Measurements from ENCODE around the gene WBP2NL. TPM values are rescaled to one million over a fixed set of nuclear protein-coding genes. Genes with fewer than 3 reads are reported as not detected.

WBP2NL gene
- polyA plus RNA-seq, 2 of the 4 experiments (the other 2 are of a cell fraction): 0.10 to 0.14 TPM

GRCh38 chr22:42000466-42000865 is 1.9 kb downstream of the WBP2NL start:
- no peak for DNase-seq (ENCODE audit: low read depth in 1 of 2, low spot score in 1 of 2)
- H3K4me1 ChIP-seq: peaks cover 3% of the 10 kb centered on the region; the same call in 1 of the 3 replicates
- H3K4me3 ChIP-seq: no peak overlapping the region
- CTCF ChIA-PET: no interaction called here
- POLR2A ChIA-PET: no interaction called here
- TF ChIP-seq E2F6 (IDR thresholded peaks at IDR 0.05; ENCODE audit: borderline replicate concordance, low read depth) (no peak), RCOR1 (IDR thresholded peaks at IDR 0.05; ENCODE audit: low read depth, low read length) (no peak), RARB (CRISPR knock-in tag; IDR thresholded peaks at IDR 0.05) (no peak), RNF2 (IDR thresholded peaks at IDR 0.05; ENCODE audit: borderline replicate concordance, low read depth) (no peak), NFE2L2 (conservative IDR thresholded peaks at IDR 0.05; ENCODE audit: low read length) (no peak), FOSL2 (IDR thresholded peaks at IDR 0.05) (no peak), FOSL2 (CRISPR knock-in tag; IDR thresholded peaks at IDR 0.05) (no peak), EHMT2 (IDR thresholded peaks at IDR 0.05; ENCODE audit: low read depth) (no peak), KDM1A (IDR thresholded peaks at IDR 0.05; ENCODE audit: low read depth) (no peak), SMC3 (IDR thresholded peaks at IDR 0.05) (no peak), HOXB5 (CRISPR knock-in tag; IDR thresholded peaks at IDR 0.05) (no peak), TFCP2L1 (CRISPR knock-in tag; IDR thresholded peaks at IDR 0.05) (no peak), PHF8 (IDR thresholded peaks at IDR 0.05; ENCODE audit: borderline replicate concordance, low read depth) (no peak), ATOH8 (CRISPR knock-in tag; IDR thresholded peaks at IDR 0.05; ENCODE audit: low read depth) (no peak), HOXB13 (CRISPR knock-in tag; IDR thresholded peaks at IDR 0.05; ENCODE audit: low read depth) (no peak)
- TF ChIP-seq, protein P1, sequence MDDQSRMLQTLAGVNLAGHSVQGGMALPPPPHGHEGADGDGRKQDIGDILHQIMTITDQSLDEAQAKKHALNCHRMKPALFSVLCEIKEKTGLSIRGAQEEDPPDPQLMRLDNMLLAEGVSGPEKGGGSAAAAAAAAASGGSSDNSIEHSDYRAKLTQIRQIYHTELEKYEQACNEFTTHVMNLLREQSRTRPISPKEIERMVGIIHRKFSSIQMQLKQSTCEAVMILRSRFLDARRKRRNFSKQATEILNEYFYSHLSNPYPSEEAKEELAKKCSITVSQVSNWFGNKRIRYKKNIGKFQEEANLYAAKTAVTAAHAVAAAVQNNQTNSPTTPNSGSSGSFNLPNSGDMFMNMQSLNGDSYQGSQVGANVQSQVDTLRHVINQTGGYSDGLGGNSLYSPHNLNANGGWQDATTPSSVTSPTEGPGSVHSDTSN (IDR thresholded peaks at IDR 0.05): no peak
- TF ChIP-seq, protein P2, sequence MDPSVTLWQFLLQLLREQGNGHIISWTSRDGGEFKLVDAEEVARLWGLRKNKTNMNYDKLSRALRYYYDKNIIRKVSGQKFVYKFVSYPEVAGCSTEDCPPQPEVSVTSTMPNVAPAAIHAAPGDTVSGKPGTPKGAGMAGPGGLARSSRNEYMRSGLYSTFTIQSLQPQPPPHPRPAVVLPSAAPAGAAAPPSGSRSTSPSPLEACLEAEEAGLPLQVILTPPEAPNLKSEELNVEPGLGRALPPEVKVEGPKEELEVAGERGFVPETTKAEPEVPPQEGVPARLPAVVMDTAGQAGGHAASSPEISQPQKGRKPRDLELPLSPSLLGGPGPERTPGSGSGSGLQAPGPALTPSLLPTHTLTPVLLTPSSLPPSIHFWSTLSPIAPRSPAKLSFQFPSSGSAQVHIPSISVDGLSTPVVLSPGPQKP (IDR thresholded peaks at IDR 0.05; ENCODE audit: low read depth, low read length): no peak
- TF ChIP-seq, protein P3, sequence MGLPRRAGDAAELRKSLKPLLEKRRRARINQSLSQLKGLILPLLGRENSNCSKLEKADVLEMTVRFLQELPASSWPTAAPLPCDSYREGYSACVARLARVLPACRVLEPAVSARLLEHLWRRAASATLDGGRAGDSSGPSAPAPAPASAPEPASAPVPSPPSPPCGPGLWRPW (IDR thresholded peaks at IDR 0.05): no peak
- ATAC-seq: no peak
- WGBS (ENCODE audit: missing lambda C conversion rate): 92% methylated on average over 8 of the region's 8 CpGs
- no peak overlapping the region for H3K4me2 ChIP-seq
- FAIRE-seq: no peak
- H3K27ac ChIP-seq: no peak overlapping the region
- H3K9me3 ChIP-seq: peaks cover 12% of the 10 kb centered on the region

GRCh38 chr22:42001121-42001520 is 2.5 kb downstream of the WBP2NL start:
- no peak overlapping the region for H3K27ac ChIP-seq
- no peak overlapping the region for H3K4me2 ChIP-seq
- no peak overlapping the region for H3K4me3 ChIP-seq
- peaks cover 3% of the 10 kb centered on the region; the same call in 1 of the 3 replicates for H3K4me1 ChIP-seq
- 73% methylated on average over 8 of the region's 8 CpGs for WGBS (ENCODE audit: missing lambda C conversion rate)
- peaks cover 12% of the 10 kb centered on the region for H3K9me3 ChIP-seq
- DNase-seq (ENCODE audit: low read depth in 1 of 2, low spot score in 1 of 2): no peak
- CTCF ChIA-PET: no interaction called here
- POLR2A ChIA-PET: no interaction called here
- FAIRE-seq: no peak
- no peak for ATAC-seq
- TF ChIP-seq MAZ (IDR thresholded peaks at IDR 0.05; ENCODE audit: borderline replicate concordance, low read depth, low read length): no peak
- TF ChIP-seq, protein P4, sequence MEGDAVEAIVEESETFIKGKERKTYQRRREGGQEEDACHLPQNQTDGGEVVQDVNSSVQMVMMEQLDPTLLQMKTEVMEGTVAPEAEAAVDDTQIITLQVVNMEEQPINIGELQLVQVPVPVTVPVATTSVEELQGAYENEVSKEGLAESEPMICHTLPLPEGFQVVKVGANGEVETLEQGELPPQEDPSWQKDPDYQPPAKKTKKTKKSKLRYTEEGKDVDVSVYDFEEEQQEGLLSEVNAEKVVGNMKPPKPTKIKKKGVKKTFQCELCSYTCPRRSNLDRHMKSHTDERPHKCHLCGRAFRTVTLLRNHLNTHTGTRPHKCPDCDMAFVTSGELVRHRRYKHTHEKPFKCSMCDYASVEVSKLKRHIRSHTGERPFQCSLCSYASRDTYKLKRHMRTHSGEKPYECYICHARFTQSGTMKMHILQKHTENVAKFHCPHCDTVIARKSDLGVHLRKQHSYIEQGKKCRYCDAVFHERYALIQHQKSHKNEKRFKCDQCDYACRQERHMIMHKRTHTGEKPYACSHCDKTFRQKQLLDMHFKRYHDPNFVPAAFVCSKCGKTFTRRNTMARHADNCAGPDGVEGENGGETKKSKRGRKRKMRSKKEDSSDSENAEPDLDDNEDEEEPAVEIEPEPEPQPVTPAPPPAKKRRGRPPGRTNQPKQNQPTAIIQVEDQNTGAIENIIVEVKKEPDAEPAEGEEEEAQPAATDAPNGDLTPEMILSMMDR (IDR thresholded peaks at IDR 0.05): no peak
- TF ChIP-seq NR3C1 (IDR thresholded peaks at IDR 0.05): no peak
- TF ChIP-seq KDM5A (IDR thresholded peaks at IDR 0.05): no peak
- TF ChIP-seq TP53 (CRISPR knock-in tag; IDR thresholded peaks at IDR 0.05): no peak
- no peak for TF ChIP-seq RARB (CRISPR knock-in tag; IDR thresholded peaks at IDR 0.05)
- TF ChIP-seq ATOH8 (CRISPR knock-in tag; IDR thresholded peaks at IDR 0.05; ENCODE audit: low read depth): no peak
- TF ChIP-seq CHD4 (IDR thresholded peaks at IDR 0.05; ENCODE audit: borderline replicate concordance): no peak
- no peak for TF ChIP-seq JUNB (IDR thresholded peaks at IDR 0.05)
- TF ChIP-seq CHD2 (IDR thresholded peaks at IDR 0.05; ENCODE audit: low read length, partially characterized antibody): no peak
- no peak for TF ChIP-seq E2F6 (IDR thresholded peaks at IDR 0.05; ENCODE audit: borderline replicate concordance, low read depth)
- TF ChIP-seq HMGXB4 (CRISPR knock-in tag; IDR thresholded peaks at IDR 0.05; ENCODE audit: borderline replicate concordance): no peak
- TF ChIP-seq ZSCAN20 (CRISPR knock-in tag; IDR thresholded peaks at IDR 0.05): no peak
- TF ChIP-seq POLR2A (IDR thresholded peaks at IDR 0.05; ENCODE audit: low read length): no peak
- no peak for TF ChIP-seq RCOR1 (IDR thresholded peaks at IDR 0.05; ENCODE audit: low read depth, low read length)
- TF ChIP-seq EP300 (IDR thresholded peaks at IDR 0.05): no peak

All from A549 (cell line).